Mesendoderm (in vitro differentiated cells): Measurements from ENCODE around the gene GALNT18.
"Not testable (repeated sequence)": the region's sequence is repeated elsewhere in the genome, so short reads cannot be mapped to it uniquely, and the experiment has no call there.

Source experiments
- DNase-seq: peaks from one replicate; pipeline ENCODE4 v3.0.0; 2013
- H2AK5ac ChIP-seq: 2 replicates; pipeline ENCODE4 v1.6.1; 2013; ENCODE audit warnings: low read length, inconsistent platforms
- H2BK120ac ChIP-seq: 2 replicates; pipeline ENCODE4 v1.6.1; 2013; ENCODE audit warnings: low read depth, mild to moderate bottlenecking, low read length, moderate library complexity, mixed read lengths
- H2BK15ac ChIP-seq: replicated peaks from 2 replicates; pipeline ENCODE4 v1.6.1; 2013; ENCODE audit warnings: low read depth, mild to moderate bottlenecking, moderate library complexity
- H2BK5ac ChIP-seq: 2 replicates; pipeline ENCODE4 v1.6.1; 2013; ENCODE audit warnings: low read length, inconsistent platforms
- H3K18ac ChIP-seq: 2 replicates; pipeline ENCODE4 v1.6.1; 2013; ENCODE audit warnings: mild to moderate bottlenecking, low read length, mixed read lengths
- H3K23ac ChIP-seq: one replicate; pipeline ENCODE4 v1.6.1; 2013; ENCODE audit warnings: low read length
- H3K27ac ChIP-seq: 2 replicates; pipeline ENCODE4 v1.5.1; 2013; ENCODE audit warnings: low read depth, mild to moderate bottlenecking, inconsistent platforms, low read length, moderate library complexity
- H3K27me3 ChIP-seq: 2 replicates; pipeline ENCODE4 v1.6.1; 2013; ENCODE audit warnings: low read length, control low read depth, mild to moderate bottlenecking, inconsistent platforms; ENCODE audit not compliant: insufficient read depth, poor library complexity
- H3K36me3 ChIP-seq: 2 replicates; pipeline ENCODE4 v1.6.1; 2013; ENCODE audit warnings: low read length, inconsistent platforms; ENCODE audit not compliant: control insufficient read depth, insufficient read depth
- H3K4ac ChIP-seq: one replicate; pipeline ENCODE4 v1.6.1; 2013; ENCODE audit warnings: low read depth, mild to moderate bottlenecking, low read length, moderate library complexity
- H3K4me1 ChIP-seq: 2 replicates; pipeline ENCODE4 v1.6.1; 2013; ENCODE audit warnings: low read depth, low read length, inconsistent platforms; ENCODE audit not compliant: control insufficient read depth
- H3K4me2 ChIP-seq: 2 replicates; pipeline ENCODE4 v1.6.1; 2013; ENCODE audit warnings: low read length
- H3K4me3 ChIP-seq: 2 replicates; pipeline ENCODE4 v1.5.1; 2013; ENCODE audit warnings: mild to moderate bottlenecking, low read length
- H3K56ac ChIP-seq: one replicate; pipeline ENCODE4 v1.6.1; 2013; ENCODE audit warnings: low read length
- H3K79me1 ChIP-seq: 2 replicates; pipeline ENCODE4 v1.6.1; 2013; ENCODE audit warnings: low read length, inconsistent platforms
- H3K79me2 ChIP-seq: 2 replicates; pipeline ENCODE4 v1.6.1; 2013; ENCODE audit warnings: mild to moderate bottlenecking, low read length; ENCODE audit not compliant: control insufficient read depth, insufficient read depth
- H3K9ac ChIP-seq: 2 replicates; pipeline ENCODE4 v1.6.1; 2013; ENCODE audit warnings: low read length, inconsistent platforms
- H4K5ac ChIP-seq: one replicate; pipeline ENCODE4 v1.6.1; 2013; ENCODE audit warnings: low read length
- H4K8ac ChIP-seq: one replicate; pipeline ENCODE4 v1.6.1; 2013; ENCODE audit warnings: low read depth, mild to moderate bottlenecking, control low read depth, low read length, moderate library complexity
- WGBS: extraction: QIAGEN DNeasy Blood & Tissue Kit; methylation state at CpG from one replicate; pipeline ENCODE4 v1.1.7; 2013; ENCODE audit warnings: low lambda C conversion rate, missing lambda C conversion rate; ENCODE audit not compliant: insufficient coverage; ENCODE audit errors: extremely low coverage; 5-methylcytosine and 5-hydroxymethylcytosine counted together

The GALNT18 gene

DNA sequence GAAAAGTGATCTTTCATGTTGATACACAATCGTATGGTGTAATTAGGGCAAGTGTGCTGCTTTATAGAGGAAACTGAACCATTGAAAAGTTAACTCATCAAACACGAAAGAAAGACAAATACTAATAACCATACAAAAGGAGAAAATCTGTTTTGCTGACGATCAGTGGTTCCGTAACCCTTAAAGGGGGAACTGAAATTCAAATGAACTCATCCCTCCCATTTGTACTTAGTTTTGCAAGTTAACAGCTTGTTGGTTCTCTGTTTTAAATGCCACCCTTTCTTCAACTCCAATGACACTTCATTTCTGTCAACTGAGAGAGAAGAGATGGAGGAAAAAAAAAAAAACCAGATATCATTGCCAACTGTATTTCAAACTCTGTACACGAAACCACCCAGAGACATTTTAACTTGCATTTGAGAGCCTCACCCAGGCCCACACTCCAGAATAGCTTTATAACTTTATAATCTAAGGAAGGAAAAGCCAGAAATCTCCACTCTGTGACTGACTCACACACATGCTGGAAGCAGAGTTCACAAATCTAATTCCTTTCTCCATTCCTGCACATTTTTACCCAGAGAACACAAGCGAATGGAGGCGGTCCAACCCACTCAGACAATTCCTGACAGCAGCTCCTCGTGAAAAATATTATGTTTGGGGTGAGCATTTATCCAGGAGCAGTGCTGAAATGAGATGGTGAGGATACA, 251.4 kb downstream of the GALNT18 start:
- Histone ChIP-seq H3K9ac (no peak overlapping the region), H2AK5ac (no peak overlapping the region), H2BK120ac (no peak overlapping the region), H3K27me3 (no peaks in the 10 kb centered on the region), H2BK15ac (no peak overlapping the region), H3K4me2 (no peak overlapping the region), H3K4me1 (peaks cover 9% of the 10 kb centered on the region), H3K36me3 (no peaks in the 10 kb centered on the region), H3K27ac (no peak overlapping the region), H3K79me1 (no peaks in the 10 kb centered on the region), H4K5ac (no peak overlapping the region), H3K56ac (no peak overlapping the region), H3K23ac (no peak overlapping the region), H2BK5ac (no peak overlapping the region), H3K4me3 (no peak overlapping the region), H4K8ac (no peak overlapping the region), H3K4ac (no peak overlapping the region), H3K18ac (no peak overlapping the region), H3K79me2 (no peaks in the 10 kb centered on the region)
- no peak for DNase-seq
- WGBS: no CpG with 5 or more reads among the region's 8 CpGs

DNA sequence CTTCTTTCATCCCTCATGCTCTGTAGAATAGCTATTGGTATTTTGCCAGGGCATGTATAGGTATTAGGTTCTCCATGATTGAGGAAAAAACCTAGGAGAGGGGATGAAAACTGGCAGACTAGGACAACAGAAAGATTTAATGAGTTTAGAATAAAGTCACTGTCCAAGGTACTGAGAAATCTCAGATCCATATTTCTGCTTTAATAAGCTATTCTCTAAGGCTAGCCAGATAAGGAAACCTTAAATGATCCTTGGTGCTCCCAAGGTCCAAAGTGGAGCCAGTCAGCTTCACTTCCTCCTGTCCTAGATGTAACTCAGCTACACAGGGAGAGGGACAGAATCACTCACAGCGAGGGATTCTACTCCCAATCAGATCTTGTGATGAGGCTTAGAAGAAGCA, 255.0 kb downstream of the GALNT18 start:
- no CpG with 5 or more reads among the region's 1 CpG for WGBS
- Histone ChIP-seq H3K36me3 (no peaks in the 10 kb centered on the region), H2BK5ac (no peak overlapping the region), H2AK5ac (no peak overlapping the region), H3K27me3 (no peaks in the 10 kb centered on the region), H3K23ac (no peak overlapping the region), H3K79me2 (no peaks in the 10 kb centered on the region), H4K5ac (no peak overlapping the region), H3K4ac (no peak overlapping the region), H3K9ac (no peak overlapping the region), H3K27ac (no peak overlapping the region), H2BK120ac (no peak overlapping the region), H4K8ac (no peak overlapping the region), H3K56ac (no peak overlapping the region), H2BK15ac (no peak overlapping the region), H3K79me1 (no peaks in the 10 kb centered on the region), H3K4me3 (no peak overlapping the region), H3K4me1 (peaks cover 6% of the 10 kb centered on the region), H3K18ac (no peak overlapping the region), H3K4me2 (no peak overlapping the region)
- DNase-seq: no peak

DNA sequence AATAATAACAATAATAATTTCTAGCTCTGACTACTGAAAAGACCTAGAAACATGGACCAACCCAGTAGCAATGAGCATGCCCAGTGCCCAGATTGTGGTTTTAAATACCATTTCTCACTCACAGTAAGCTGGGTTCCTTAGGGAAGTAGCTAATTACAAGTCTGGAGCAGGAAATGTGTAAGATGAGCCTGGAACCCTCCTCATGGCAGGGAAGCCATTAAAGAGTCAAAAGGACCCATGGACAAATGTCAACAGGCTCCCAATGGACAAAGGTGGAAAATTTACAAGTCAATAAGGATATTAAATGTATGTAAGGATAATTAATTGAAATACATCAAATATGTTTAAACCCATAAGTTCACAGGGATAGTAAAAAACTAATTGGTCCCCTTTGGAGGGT, 258.1 kb downstream of the GALNT18 start:
- Histone ChIP-seq H3K4me3 (no peak overlapping the region), H3K23ac (no peak overlapping the region), H3K79me2 (no peaks in the 10 kb centered on the region), H2BK120ac (no peak overlapping the region), H3K27ac (no peak overlapping the region), H4K8ac (no peak overlapping the region), H3K27me3 (no peaks in the 10 kb centered on the region), H3K18ac (no peak overlapping the region), H3K9ac (no peak overlapping the region), H3K4me2 (no peak overlapping the region), H3K36me3 (no peaks in the 10 kb centered on the region), H4K5ac (no peak overlapping the region), H2BK15ac (no peak overlapping the region), H3K4me1 (no peaks in the 10 kb centered on the region), H2AK5ac (no peak overlapping the region), H3K56ac (no peak overlapping the region), H3K79me1 (no peaks in the 10 kb centered on the region), H3K4ac (no peak overlapping the region), H2BK5ac (no peak overlapping the region)
- no peak for DNase-seq

DNA sequence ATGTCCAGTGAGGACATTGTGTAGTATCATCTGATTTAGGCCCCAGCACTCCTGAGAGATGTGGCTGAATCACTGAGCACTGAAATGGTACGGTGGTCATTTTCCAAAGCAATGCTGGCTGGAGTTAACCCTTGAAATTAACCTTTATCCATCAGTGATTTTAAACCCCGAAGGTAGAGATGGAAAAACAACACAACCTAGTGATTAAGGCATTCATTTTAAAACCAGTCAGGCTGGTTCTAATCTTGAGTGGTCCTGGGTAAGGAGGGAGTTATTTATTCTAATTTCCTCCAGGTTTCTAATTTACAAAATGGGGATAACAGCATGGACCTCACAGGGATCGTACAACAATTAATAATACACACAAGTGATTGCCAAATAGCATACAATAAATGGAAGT, 262.2 kb downstream of the GALNT18 start:
- H2BK120ac ChIP-seq: no peak overlapping the region
- no CpG with 5 or more reads among the region's 3 CpGs for WGBS

DNA sequence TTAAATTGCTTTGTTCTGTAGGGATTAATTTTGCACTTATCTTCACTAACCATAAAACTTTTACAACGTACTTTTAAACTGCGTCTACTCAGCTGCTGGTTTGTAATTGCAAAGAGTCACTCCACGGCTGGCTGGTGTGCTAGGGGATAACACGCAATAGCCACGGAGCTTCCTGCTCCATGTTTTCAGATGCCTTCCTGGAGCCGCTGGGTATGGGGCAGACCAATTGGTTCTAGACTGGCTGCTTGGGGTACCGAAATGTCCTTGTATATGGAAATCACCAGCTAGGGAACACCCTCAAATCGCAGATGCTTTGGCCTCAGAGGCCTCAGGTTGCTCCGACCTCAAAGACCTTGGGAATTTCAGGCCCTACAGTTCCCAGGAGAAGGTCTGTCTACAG, 265.0 kb downstream of the GALNT18 start:
- no peak overlapping the region for H3K23ac ChIP-seq
- H3K56ac ChIP-seq: no peak overlapping the region
- no peak overlapping the region for H3K4ac ChIP-seq
- H3K18ac ChIP-seq: no peak overlapping the region
- H4K8ac ChIP-seq: no peak overlapping the region
- H2BK120ac ChIP-seq: no peak overlapping the region
- no peaks in the 10 kb centered on the region for H3K36me3 ChIP-seq
- no peak overlapping the region for H3K4me3 ChIP-seq
- H3K27me3 ChIP-seq: no peaks in the 10 kb centered on the region
- no peaks in the 10 kb centered on the region for H3K4me1 ChIP-seq
- no peak overlapping the region for H2AK5ac ChIP-seq
- no peak overlapping the region for H4K5ac ChIP-seq
- H3K79me2 ChIP-seq: no peaks in the 10 kb centered on the region
- H3K9ac ChIP-seq: no peak overlapping the region
- H3K27ac ChIP-seq: no peak overlapping the region
- no peaks in the 10 kb centered on the region for H3K79me1 ChIP-seq
- H3K4me2 ChIP-seq: no peak overlapping the region
- no peak overlapping the region for H2BK5ac ChIP-seq
- DNase-seq: no peak
- H2BK15ac ChIP-seq: no peak overlapping the region
- WGBS: no CpG with 5 or more reads among the region's 9 CpGs

More for the DNA sequence above, 262.2 kb downstream of the GALNT18 start:
- Histone ChIP-seq H3K27me3 (no peaks in the 10 kb centered on the region), H3K4me1 (no peaks in the 10 kb centered on the region), H3K23ac (no peak overlapping the region), H4K5ac (no peak overlapping the region), H3K9ac (no peak overlapping the region), H3K56ac (no peak overlapping the region), H3K18ac (no peak overlapping the region), H3K79me1 (no peaks in the 10 kb centered on the region), H2BK15ac (no peak overlapping the region), H3K79me2 (no peaks in the 10 kb centered on the region), H3K36me3 (no peaks in the 10 kb centered on the region), H2BK5ac (no peak overlapping the region), H3K4ac (no peak overlapping the region), H3K27ac (no peak overlapping the region), H4K8ac (no peak overlapping the region), H3K4me2 (no peak overlapping the region), H3K4me3 (no peak overlapping the region), H2AK5ac (no peak overlapping the region)
- DNase-seq: no peak

DNA sequence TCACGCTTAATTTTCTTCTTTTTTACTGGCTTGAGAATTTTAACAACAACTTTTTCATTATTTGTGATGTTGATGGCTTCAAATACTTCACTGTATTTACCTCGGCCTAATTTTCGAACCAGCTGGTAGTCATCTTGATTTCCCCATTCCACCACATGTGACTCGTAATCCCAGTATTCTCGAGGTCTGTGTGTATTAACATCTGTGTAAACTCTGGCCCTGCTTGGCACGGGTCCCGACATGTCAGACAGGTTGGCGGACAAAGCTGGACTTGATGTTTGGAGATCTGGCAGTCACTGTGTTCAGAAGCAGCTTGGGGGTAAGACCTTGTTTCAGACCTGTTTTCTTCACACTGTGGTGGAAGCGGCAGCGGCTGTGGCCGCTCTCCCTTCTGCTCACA, 268.9 kb downstream of the GALNT18 start, which contains the start of gene CSNK2A3:
CSNK2A3 (minus strand) TSS at position 373 of the 400 bp plus-strand sequence; CDS start at position 242, 131 bp downstream.
- not testable (repeated sequence) for H3K36me3 ChIP-seq, H4K5ac ChIP-seq, H3K4me3 ChIP-seq, H3K4me2 ChIP-seq, H3K23ac ChIP-seq, H3K79me1 ChIP-seq, H3K4me1 ChIP-seq, H4K8ac ChIP-seq, H2BK15ac ChIP-seq, H3K27ac ChIP-seq, H2AK5ac ChIP-seq, H3K4ac ChIP-seq, H3K27me3 ChIP-seq, DNase-seq, H3K56ac ChIP-seq, H2BK5ac ChIP-seq, H3K79me2 ChIP-seq, H3K9ac ChIP-seq, H2BK120ac ChIP-seq, H3K18ac ChIP-seq
- no CpG with 5 or more reads among the region's 11 CpGs for WGBS
